Measurements from ENCODE around the gene MMS19. TPM values are rescaled to one million over a fixed set of nuclear protein-coding genes. Genes with fewer than 3 reads are reported as not detected.

Gene MMS19
- total RNA-seq, 1 experiment from 2014 or later, result 83.3 TPM

GRCh38 chr10:97505152-97505551 lies 6.9 kb upstream of the MMS19 start:
- intact Hi-C loops (cut with micrococcal nuclease; ENCODE audit: unreplicated experiment), result no loop called here
- ATAC-seq (no peak), DNase-seq (ENCODE audit: low read depth, low spot score) (no peak)
- no peak for TF ChIP-seq REST (IDR thresholded peaks at IDR 0.05; ENCODE audit: insufficient read depth in 1 of 2, low read depth in 2 of 2, low read length in 1 of 2)
- no peak for TF ChIP-seq CTCF (IDR thresholded peaks at IDR 0.05)
- TF ChIP-seq POLR2AphosphoS5 (IDR thresholded peaks at IDR 0.05; ENCODE audit: low read depth, low read length), result no peak
- TF ChIP-seq SIN3A (IDR thresholded peaks at IDR 0.05; ENCODE audit: borderline replicate concordance, insufficient read depth, low read depth, low read length), result no peak
- TF ChIP-seq TCF7L2 (IDR thresholded peaks at IDR 0.05; ENCODE audit: low read depth, low read length), result no peak
- H3K4me3 ChIP-seq (ENCODE audit: low read depth in 2 of 2, low read length in 2 of 2), result no peak overlapping the region
- in situ Hi-C loops (cut with HindIII; ENCODE audit: low pct_unique_long_range_greater_than_20kb, low sequenced_read_pairs), result no loop called here
- H3K36me3 ChIP-seq (ENCODE audit: control insufficient read depth, insufficient read depth, low read length), result no peaks in the 10 kb centered on the region
- H3K9me3 ChIP-seq (ENCODE audit: control insufficient read depth, insufficient read depth, low read depth, low read length), result no peaks in the 10 kb centered on the region
- ChIA-PET CTCF (no interaction called here), POLR2A (no interaction called here)
- no TSS peak for BruUV-seq (replicated peaks)
- no peak overlapping the region for H3K27ac ChIP-seq (ENCODE audit: low read length)
- H3K27me3 ChIP-seq (ENCODE audit: control insufficient read depth, insufficient read depth, low read length), result no peaks in the 10 kb centered on the region
- H3K4me1 ChIP-seq (ENCODE audit: control insufficient read depth, insufficient read depth, low read length), result peaks cover 30% of the 10 kb centered on the region

- DNase-seq (ENCODE audit: low read depth, low spot score) (no peak), ATAC-seq (no peak)
- no TSS peak for BruUV-seq (replicated peaks)
- ChIA-PET POLR2A (no interaction called here), CTCF (interaction anchor here (0.5 kb wide), 1 partner anchor 108 kb away, joined by 3 read pairs; no protein-coding TSS in a partner anchor)
- in situ Hi-C loops (cut with HindIII; ENCODE audit: low pct_unique_long_range_greater_than_20kb, low sequenced_read_pairs) (no loop called here), intact Hi-C loops (cut with micrococcal nuclease; ENCODE audit: unreplicated experiment) (no loop called here)
- Histone ChIP-seq H3K27ac (ENCODE audit: low read length) (no peak overlapping the region), H3K36me3 (ENCODE audit: control insufficient read depth, insufficient read depth, low read length) (no peaks in the 10 kb centered on the region; the same call in 1 of the 2 replicates), H3K4me1 (ENCODE audit: control insufficient read depth, insufficient read depth, low read length) (peaks cover 27% of the 10 kb centered on the region), H3K4me3 (ENCODE audit: low read depth in 2 of 2, low read length in 2 of 2) (no peak overlapping the region), H3K27me3 (ENCODE audit: control insufficient read depth, insufficient read depth, low read length) (no peaks in the 10 kb centered on the region), H3K9me3 (ENCODE audit: control insufficient read depth, insufficient read depth, low read depth, low read length) (no peaks in the 10 kb centered on the region)
- TF ChIP-seq REST (IDR thresholded peaks at IDR 0.05; ENCODE audit: insufficient read depth in 1 of 2, low read depth in 2 of 2, low read length in 1 of 2) (no peak), CTCF (IDR thresholded peaks at IDR 0.05) (no peak), SIN3A (IDR thresholded peaks at IDR 0.05; ENCODE audit: borderline replicate concordance, insufficient read depth, low read depth, low read length) (no peak), TCF7L2 (IDR thresholded peaks at IDR 0.05; ENCODE audit: low read depth, low read length) (no peak), POLR2AphosphoS5 (IDR thresholded peaks at IDR 0.05; ENCODE audit: low read depth, low read length) (no peak)
These were observed 5.2 kb upstream of the MMS19 start for GRCh38 chr10:97503406-97503805.

Measured in Panc1 (cell line).